Stimulated activated CD4-positive, alpha-beta T cell treated with anti-CD3 and anti-CD28 coated beads, Interleukin-12 subunit alpha, Interleukin-12 subunit beta, amount 100 ng/mL, for 24 hours (primary cell): ENCODE data around the gene VGLL4.

Experiments
- DNase-seq, 2 experiments: peaks; one replicate each; pipeline ENCODE4 v3.0.0-alpha.2; 2020; ENCODE audit warnings: low read depth in 2 of 2

Gene VGLL4

GRCh38 chr3:11565492-11565891 lies 78.2 kb downstream of the VGLL4 start:
- no peak for DNase-seq

GRCh38 chr3:11565072-11565471 lies 78.6 kb downstream of the VGLL4 start:
- no peak for DNase-seq

- DNase-seq = no peak
Measured at GRCh38 chr3:11564577-11565001, 79.1 kb downstream of the VGLL4 start.

DNA sequence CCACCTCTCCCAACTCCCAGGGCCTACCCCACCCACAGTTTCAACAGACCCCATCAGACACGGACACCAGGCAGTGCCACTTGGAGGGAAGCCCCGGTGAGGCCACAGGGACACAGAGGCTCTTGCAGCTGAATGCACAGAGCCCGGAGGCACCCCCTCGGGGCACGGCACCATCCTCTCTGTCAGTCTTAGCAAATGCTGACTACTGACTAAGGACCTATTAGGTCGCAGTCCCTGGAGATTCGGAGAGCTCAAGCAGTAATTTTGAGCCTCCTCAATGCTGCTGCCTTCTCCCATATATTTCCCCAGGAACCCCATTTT lies 79.9 kb downstream of the VGLL4 start:
- no peak for DNase-seq

- no peak for DNase-seq
Measured at GRCh38 chr3:11563159-11563864, 80.4 kb downstream of the VGLL4 start.

DNA sequence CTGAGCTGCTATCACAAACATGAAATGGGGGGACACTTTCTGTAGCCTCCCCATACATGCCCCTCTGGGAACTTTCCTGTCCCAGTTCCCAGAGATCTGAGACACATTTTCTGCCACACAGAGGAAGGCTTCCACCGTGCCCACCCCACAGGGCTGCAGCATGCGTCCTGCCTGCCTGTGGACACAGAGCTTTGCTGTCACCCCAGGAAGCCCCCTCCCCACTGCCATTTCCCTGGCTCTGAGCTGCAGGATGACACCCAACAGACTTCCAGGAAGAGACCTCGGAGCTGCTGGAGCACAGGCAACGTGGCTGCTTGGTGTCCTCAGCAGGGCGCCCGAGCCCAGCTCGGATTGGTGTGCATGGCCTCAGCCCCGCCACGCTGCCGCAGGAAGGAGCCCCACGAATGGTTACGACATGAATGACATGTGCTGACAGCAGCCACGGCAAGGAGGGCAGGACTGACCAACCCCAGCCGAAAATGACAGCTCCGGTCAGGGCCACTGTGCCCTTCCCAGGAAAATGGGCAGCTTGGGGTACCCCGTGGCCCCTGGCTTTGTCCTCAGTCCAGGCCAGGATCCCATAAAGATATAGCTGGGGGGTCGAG lies 81.3 kb downstream of the VGLL4 start:
- no peak for DNase-seq

GRCh38 chr3:11560746-11561145 lies 83.0 kb downstream of the VGLL4 start:
- DNase-seq = no peak

- no peak for DNase-seq
Measured at GRCh38 chr3:11559816-11560633, 83.7 kb downstream of the VGLL4 start.

DNA sequence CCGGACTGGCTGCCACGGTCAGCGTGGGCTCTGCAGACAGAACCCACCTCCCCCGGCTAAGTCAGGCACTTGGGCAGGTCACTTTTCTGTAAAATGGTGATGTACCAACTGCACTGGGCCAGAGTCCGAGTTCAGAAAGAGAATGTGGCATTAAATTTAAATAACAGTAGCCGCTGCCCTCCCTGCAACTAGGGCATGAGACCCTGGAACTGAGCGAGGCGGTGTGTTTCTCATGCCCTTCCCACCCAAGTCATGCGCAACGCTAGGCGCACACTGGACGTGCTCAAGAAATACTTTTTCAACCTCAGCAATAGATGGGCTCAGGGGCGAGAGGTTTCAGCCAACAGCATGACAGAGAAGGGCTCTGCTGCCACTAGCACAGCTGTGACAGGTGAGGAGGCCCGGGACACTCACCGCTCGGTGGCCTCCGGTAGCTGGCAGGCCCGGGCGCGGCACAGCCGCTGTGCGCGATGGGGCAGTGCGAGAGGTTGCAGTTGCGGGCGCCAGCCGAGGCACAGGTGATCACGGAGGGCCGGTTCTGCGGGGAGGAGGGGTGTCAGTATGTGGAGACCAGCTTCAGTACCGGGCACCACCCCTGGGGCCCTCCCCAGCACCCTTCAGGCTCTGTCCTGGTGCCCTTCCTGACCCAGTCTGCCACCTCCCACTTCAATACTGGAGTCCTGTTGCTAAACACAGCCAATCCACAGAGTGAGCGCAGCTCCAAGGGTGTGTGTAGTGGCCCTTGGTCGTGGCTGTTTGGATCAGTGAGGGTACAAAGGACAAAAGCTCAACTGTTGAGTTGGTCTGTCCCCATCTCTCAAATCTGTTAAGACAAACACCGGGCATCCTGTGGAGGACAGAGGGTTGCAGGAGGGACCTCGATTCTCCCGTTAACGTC lies 84.5 kb downstream of the VGLL4 start:
- DNase-seq = no peak

DNA sequence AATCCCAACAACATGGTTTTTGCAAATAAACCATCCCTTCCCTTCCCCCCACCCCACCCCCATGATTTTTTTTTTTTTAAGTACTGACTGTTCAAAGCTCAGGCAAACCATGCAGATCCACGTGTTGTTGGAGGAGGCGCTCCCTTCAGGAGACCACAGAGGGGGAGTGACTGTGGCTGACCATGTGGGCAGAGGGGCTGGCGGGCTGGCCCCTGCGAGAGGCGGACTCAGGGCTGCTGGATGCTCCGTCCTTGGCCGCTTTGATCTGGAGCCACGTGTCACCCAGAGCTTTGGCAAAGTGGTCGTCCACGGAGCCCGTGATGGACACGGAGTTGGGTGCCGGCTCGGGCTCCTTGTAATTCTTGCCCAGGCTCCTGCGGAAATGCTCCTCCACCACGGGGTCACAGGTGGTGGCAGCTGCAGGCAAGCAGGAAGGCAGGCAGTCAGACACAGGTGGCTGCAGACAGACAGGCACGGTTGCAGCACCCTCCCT lies 85.3 kb downstream of the VGLL4 start:
- no peak for DNase-seq

GRCh38 chr3:11558002-11558401 lies 85.7 kb downstream of the VGLL4 start:
- DNase-seq = no peak

- DNase-seq = no peak
Measured at GRCh38 chr3:11556851-11557644, 86.7 kb downstream of the VGLL4 start.

DNA sequence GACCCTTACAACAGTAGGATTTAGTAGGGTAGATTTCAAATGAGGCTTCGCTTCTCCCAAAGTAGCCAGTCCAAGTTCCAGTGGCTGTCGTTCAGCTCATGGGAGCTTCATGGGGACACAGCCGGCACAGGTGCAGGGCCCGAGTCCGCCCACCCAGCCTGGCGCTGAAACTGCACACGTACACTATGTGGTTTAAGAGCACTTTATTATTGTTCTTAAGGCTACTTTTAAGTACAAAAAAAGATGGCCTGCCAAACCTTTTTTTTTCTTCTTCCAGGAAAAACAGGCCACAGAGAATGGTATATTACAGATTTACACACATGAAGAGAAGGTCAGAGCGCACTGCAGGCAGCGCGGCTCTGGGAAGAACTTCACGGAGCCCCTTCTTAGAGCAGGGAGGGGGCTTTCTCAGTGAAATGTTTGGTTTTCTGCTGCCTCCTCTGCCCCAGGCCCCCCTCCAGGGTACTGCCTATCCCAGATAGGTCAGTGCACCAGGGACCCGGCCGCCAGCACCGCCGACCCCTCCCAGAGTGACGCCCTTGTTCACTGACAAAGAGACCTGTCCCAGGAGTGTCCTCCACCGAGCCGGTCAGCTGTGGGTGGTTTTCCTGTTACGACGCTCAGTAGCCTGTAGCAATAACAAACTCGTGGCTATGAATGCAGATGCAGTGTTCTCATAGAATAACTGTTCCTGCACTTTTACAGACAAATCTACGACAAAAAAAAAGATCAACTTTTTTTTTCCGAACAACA lies 87.7 kb downstream of the VGLL4 start:
- no peak for DNase-seq

DNA sequence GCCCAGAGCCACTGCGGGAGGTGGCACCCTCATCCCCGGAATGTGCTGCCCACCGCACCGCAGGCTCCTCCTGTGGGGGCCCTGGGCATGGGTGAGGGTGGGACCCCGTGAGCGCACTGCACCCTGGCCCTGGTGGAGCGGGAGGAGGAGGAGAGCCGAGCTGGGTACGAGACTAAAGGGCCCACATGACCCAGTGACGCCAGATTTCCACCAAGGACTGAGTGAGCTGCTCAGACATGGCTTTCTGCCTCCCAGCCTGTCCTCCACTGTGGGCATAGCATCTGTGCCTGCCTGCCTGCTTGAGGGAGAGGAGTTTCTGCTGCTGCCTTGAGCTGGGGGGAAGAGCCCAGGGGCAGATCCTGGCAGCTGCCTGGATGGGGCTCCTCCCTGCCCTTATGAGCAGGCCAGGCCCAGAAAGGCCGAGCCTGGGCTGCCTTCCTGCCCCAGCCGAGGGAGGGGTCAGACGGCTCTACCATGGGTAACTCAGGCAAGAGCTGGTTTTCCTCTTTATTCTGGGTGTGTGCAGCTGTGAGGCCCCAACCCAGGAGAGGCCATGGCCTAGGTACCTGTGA lies 88.4 kb downstream of the VGLL4 start:
- DNase-seq = no peak

GRCh38 chr3:11554666-11555065 lies 89.0 kb downstream of the VGLL4 start:
- DNase-seq = no peak

GRCh38 chr3:11554236-11554610 lies 89.5 kb downstream of the VGLL4 start:
- DNase-seq = no peak

DNA sequence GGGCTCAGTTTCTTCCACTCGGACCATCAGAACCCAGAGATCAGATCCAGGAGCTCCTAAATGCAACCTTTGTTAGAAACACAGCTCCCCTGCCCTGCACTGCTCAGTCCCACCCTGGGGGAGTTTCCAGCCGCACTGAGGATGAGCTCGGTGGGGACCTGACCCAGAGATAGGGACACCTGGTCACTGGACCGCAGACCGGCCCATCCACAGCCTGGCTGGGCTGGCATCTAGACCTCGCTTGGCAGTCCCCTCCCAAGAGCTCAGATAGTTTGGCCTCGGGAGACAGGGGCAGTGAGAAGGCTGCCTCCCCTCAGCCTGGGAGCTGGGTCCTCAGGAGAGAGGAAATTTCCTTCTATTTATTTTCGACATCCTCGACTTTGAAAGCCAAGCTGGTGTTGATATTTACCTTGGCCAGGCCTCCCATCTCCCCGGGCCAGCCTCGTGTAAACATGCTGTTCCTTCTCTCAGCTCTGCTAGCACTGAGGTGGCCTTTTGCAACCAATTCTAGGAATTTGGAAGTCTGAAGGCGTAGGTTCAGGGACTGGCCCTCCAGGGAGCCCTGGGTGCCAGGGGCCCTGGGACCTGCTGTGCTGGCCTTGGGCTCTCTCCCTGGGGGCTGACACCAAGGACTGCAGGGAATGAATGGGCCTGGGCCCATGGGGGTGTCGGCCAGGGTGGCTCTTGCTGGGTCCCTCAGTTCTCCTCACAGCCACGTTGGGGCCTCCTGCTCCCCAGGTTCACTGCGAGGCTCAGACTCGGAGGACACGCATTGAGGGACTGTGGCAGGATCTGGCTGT lies 90.1 kb downstream of the VGLL4 start:
- DNase-seq = no peak

DNA sequence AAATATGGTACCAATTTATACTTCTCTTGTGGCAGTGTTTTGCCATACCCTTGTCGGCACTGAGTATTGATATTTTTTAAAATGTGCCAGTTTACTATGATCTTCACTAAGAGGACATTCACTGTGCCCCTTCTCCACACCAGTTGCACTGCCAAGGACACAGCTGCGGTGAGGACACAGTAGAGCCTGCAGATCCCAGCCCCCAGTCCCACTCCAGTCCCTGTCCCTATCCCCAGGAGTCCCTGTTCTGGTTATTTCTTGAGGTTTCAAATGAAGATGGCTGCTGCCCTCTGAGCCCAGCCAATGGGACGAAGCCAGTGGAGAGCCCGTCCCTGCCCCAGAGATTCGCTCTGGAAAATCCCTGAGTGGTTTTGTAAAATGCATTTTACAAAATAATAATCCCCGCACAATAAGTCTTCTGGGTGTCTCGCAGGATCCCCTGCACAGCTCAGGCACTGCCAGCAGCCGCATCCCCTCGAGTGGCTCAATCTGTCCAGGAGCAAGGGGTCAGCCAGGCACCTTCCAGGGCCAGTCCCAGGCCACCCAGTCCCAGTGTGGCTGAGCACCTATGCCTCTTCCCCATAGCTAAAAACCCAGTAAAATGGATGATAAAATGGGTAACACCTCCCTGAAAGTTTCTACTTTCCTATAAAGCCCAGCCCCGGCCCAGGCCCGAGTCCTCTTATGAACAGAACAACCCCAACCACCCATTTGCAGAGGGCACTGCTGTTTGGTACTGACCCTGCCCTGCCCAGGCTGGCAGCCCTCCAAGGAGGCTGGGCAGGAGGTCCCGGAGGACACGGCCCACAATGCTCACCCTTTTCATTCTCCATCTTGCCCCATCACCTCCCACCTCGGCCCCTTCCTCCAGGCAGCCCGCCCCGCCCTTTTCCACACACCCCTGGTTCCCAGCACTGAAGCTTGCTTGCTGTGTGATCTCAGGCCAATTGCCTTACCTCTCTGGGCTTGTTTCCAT lies 91.1 kb downstream of the VGLL4 start:
- no peak for DNase-seq
